HepG2 (cell line): ENCODE data around the gene PLEKHH3. TPM values are rescaled to one million over a fixed set of nuclear protein-coding genes. Genes with fewer than 3 reads are reported as not detected.

Experiments
- ATM ChIP-seq: fragments of 450-650 bp; IDR thresholded peaks from 2 replicates; pipeline ENCODE4 v1.7.1; 2017; ENCODE audit warnings: mild to moderate bottlenecking, borderline replicate concordance
- ELF3 ChIP-seq: IDR thresholded peaks from 2 replicates; pipeline ENCODE4 v1.6.1; 2016; ENCODE audit warnings: missing genetic modification reagents, missing compliant biosample characterization
- FLYWCH1 ChIP-seq: sonication (generic); formaldehyde crosslinking; IDR thresholded peaks from 2 replicates; pipeline ENCODE4 v1.8.1; 2023; ENCODE audit warnings: mild to moderate bottlenecking, missing genetic modification reagents
- FOXK1 ChIP-seq: sonication (generic); formaldehyde crosslinking; IDR thresholded peaks from 2 replicates; pipeline ENCODE4 v1.4.0; 2020; ENCODE audit warnings: low read depth, missing genetic modification reagents, borderline replicate concordance
- GABPA ChIP-seq, 2 experiments: IDR thresholded peaks; 2 replicates each; pipeline ENCODE4 v1.6.1; 2011 to 2016; ENCODE audit warnings: low read depth in 2 of 2, low read length in 1 of 2, missing biosample characterization in 1 of 2, missing genetic modification characterization in 1 of 2
- KLF6 ChIP-seq: IDR thresholded peaks from 2 replicates; pipeline ENCODE4 v1.8.0; 2016; ENCODE audit warnings: missing biosample characterization, missing genetic modification reagents
- MIER3 ChIP-seq: IDR thresholded peaks from 2 replicates; pipeline ENCODE4 v1.6.1; 2016; ENCODE audit warnings: missing compliant biosample characterization, borderline replicate concordance
- NCOA2 ChIP-seq: sonication (generic); formaldehyde crosslinking; IDR thresholded peaks from 2 replicates; pipeline ENCODE4 v1.8.0; 2022; ENCODE audit warnings: inconsistent platforms
- NKX3-1 ChIP-seq: sonication (generic); formaldehyde crosslinking; IDR thresholded peaks from 2 replicates; pipeline ENCODE4 v1.5.0; 2020; ENCODE audit warnings: missing genetic modification reagents
- RAD21 ChIP-seq: fragments of 450-650 bp; formaldehyde crosslinking; IDR thresholded peaks from 2 replicates; pipeline ENCODE4 v1.5.0; 2020; ENCODE audit warnings: mild to moderate bottlenecking
- REPIN1 ChIP-seq: sonication (generic); formaldehyde crosslinking; IDR thresholded peaks from 2 replicates; pipeline ENCODE4 v1.8.0; 2022; ENCODE audit warnings: missing genetic modification reagents, low read depth, mild to moderate bottlenecking, borderline replicate concordance
- SAP130 ChIP-seq: IDR thresholded peaks from 2 replicates; pipeline ENCODE4 v1.6.1; 2016; ENCODE audit warnings: low read depth
- SETDB1 ChIP-seq: sonication (generic); formaldehyde crosslinking; IDR thresholded peaks from 2 replicates; pipeline ENCODE4 v1.5.1; 2020; ENCODE audit warnings: missing genetic modification reagents, mild to moderate bottlenecking, borderline replicate concordance
- SMAD3 ChIP-seq: sonication (generic); formaldehyde crosslinking; IDR thresholded peaks from 2 replicates; pipeline ENCODE4 v1.4.0; 2020; ENCODE audit warnings: missing genetic modification reagents
- SMARCC2 ChIP-seq: fragments of 450-650 bp; IDR thresholded peaks from 2 replicates; pipeline ENCODE4 v1.6.1; 2017; ENCODE audit warnings: antibody characterized with exemption, mild to moderate bottlenecking
- SOX5 ChIP-seq: IDR thresholded peaks from 2 replicates; pipeline ENCODE4 v1.6.1; 2016; ENCODE audit warnings: borderline replicate concordance
- TGIF2 ChIP-seq: IDR thresholded peaks from 2 replicates; pipeline ENCODE4 v1.6.1; 2016; ENCODE audit warnings: control low read depth, missing compliant biosample characterization
- THAP11 ChIP-seq: IDR thresholded peaks from 2 replicates; pipeline ENCODE4 v1.6.1; 2016; ENCODE audit warnings: missing biosample characterization, missing genetic modification reagents
- ZBTB38 ChIP-seq: sonication (generic); formaldehyde crosslinking; IDR thresholded peaks from 2 replicates; pipeline ENCODE4 v1.5.1; 2020; ENCODE audit warnings: mild to moderate bottlenecking, missing genetic modification reagents
- ZBTB42 ChIP-seq: sonication (generic); formaldehyde crosslinking; IDR thresholded peaks from 2 replicates; pipeline ENCODE4 v1.5.0; 2020; ENCODE audit warnings: mild to moderate bottlenecking, missing genetic modification reagents
- ZFX ChIP-seq: sonication (generic); formaldehyde crosslinking; IDR thresholded peaks from 2 replicates; pipeline ENCODE4 v1.4.0; 2020; ENCODE audit warnings: mild to moderate bottlenecking, low read depth, missing genetic modification reagents, moderate library complexity
- ZNF138 ChIP-seq: sonication (generic); formaldehyde crosslinking; IDR thresholded peaks from 2 replicates; pipeline ENCODE4 v1.5.0; 2020; ENCODE audit warnings: mild to moderate bottlenecking, low read depth, missing genetic modification reagents
- ZNF20 ChIP-seq: sonication (generic); formaldehyde crosslinking; IDR thresholded peaks from 2 replicates; pipeline ENCODE4 v1.4.0; 2020; ENCODE audit warnings: mild to moderate bottlenecking, moderate library complexity, missing genetic modification reagents
- polyA plus RNA-seq, 8 experiments: library from polyadenylated mRNA; depleted of rRNA in 3 of 8; stranded (reverse) in 7 of 8; unstranded in 1 of 8; fragments of >200 nt; fragmentation: Illumina TruSeq in 4 of 8; extraction: Trizol in 4 of 8; gene quantifications; 2 replicates each; pipeline versions ENCODE4 v1.2.1 to v1.2.3, GENCODE V29; 2011 to 2016; ENCODE audit warnings: low read depth in 4 of 8, missing spikeins in 1 of 8, mixed read lengths in 1 of 8; ENCODE audit not compliant: insufficient read depth in 1 of 8
- total RNA-seq, 5 experiments: library from RNA; depleted of rRNA; stranded (reverse); fragments of >200 nt; fragmentation: Illumina TruSeq; extraction: Trizol; gene quantifications; 2 replicates each; pipeline ENCODE4 v1.2.3, GENCODE V29; 2016; ENCODE audit warnings: low read depth in 1 of 5
- TF ChIP-seq, protein P1 (sequence below): IDR thresholded peaks from 2 replicates; pipeline ENCODE4 v1.6.1; 2016; ENCODE audit warnings: mild to moderate bottlenecking
- TF ChIP-seq, protein P2 (sequence below): sonication (generic); formaldehyde crosslinking; IDR thresholded peaks from 2 replicates; pipeline ENCODE4 v1.5.1; 2020; ENCODE audit warnings: missing genetic modification reagents, mild to moderate bottlenecking, borderline replicate concordance
- TF ChIP-seq, protein P3 (sequence below): sonication (generic); formaldehyde crosslinking; conservative IDR thresholded peaks from 2 replicates; pipeline ENCODE4 v1.8.0; 2022; ENCODE audit warnings: low read depth, missing genetic modification reagents

Gene PLEKHH3
- total and polyA plus RNA-seq, 2 of the 13 experiments (the other 11 are each of a cell fraction or from before 2014, with no cell fraction given) = 6.0 to 19.9 TPM

DNA sequence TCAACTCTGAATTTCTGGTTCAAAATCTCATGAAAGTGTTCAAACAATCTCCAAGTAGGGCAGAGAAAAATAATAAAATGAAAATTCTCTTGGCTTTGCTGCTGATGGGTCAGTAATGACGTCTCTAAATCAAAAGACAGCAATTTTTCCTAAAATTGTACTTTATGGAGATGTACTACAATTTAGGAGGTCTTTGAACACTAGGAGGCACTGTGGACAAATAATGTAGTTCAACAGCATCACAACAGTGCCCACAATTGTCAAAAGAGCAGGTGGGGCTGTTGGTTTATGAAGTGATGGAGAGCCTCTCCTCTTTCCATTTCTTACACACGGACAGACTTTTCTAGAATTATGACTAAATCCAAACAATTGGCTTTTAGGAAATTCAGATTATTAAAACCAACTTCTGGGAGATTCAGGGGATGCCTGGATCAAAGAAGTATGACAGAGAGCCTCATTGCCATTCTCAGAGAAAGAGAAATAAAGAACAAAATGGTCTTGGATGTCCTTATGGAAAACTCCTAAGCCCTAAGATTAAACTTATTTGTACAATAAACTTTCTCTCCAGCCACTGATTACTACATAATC is 44.3 kb upstream of the PLEKHH3 start (continued):
- TF ChIP-seq TGIF2 (CRISPR knock-in tag) (no peak), NCOA2 (no peak), RAD21 (CRISPR knock-in tag) (peak; percentile 93), ZNF20 (no peak), SMAD3 (CRISPR knock-in tag) (peak; percentile 73; the same call in 1 of the 2 replicates), ZBTB38 (no peak), FOXK1 (CRISPR knock-in tag) (peak; percentile 53; the same call in 1 of the 2 replicates), SAP130 (CRISPR knock-in tag) (peak; percentile 63), REPIN1 (CRISPR knock-in tag) (peak; percentile 54; the same call in 1 of the 2 replicates), ZFX (CRISPR knock-in tag) (no peak), SETDB1 (CRISPR knock-in tag) (no peak), FLYWCH1 (CRISPR knock-in tag) (no peak), GABPA (IDR thresholded peaks at IDR 0.05; ENCODE audit: low read depth, low read length) (no peak), GABPA (CRISPR knock-in tag; IDR thresholded peaks at IDR 0.05; ENCODE audit: low read depth) (peak; percentile 67), ELF3 (CRISPR knock-in tag) (0 out of 2 replicates have a peak, but pooled peaks have one; percentile 30), KLF6 (CRISPR knock-in tag) (no peak), SMARCC2 (no peak), MIER3 (CRISPR knock-in tag) (peak; percentile 43; the same call in 1 of the 2 replicates), THAP11 (0 out of 2 replicates have a peak, but pooled peaks have one; percentile 44), ATM (no peak), SOX5 (CRISPR knock-in tag) (peak; percentile 30; the same call in 1 of the 2 replicates), ZNF138 (CRISPR knock-in tag) (no peak), ZBTB42 (no peak), NKX3-1 (CRISPR knock-in tag) (no peak)
- TF ChIP-seq, protein P1, sequence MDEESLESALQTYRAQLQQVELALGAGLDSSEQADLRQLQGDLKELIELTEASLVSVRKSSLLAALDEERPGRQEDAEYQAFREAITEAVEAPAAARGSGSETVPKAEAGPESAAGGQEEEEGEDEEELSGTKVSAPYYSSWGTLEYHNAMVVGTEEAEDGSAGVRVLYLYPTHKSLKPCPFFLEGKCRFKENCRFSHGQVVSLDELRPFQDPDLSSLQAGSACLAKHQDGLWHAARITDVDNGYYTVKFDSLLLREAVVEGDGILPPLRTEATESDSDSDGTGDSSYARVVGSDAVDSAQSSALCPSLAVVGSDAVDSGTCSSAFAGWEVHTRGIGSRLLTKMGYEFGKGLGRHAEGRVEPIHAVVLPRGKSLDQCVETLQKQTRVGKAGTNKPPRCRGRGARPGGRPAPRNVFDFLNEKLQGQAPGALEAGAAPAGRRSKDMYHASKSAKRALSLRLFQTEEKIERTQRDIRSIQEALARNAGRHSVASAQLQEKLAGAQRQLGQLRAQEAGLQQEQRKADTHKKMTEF (CRISPR knock-in tag) = 0 out of 2 replicates have a peak, but pooled peaks have one; percentile 31
- TF ChIP-seq, protein P2, sequence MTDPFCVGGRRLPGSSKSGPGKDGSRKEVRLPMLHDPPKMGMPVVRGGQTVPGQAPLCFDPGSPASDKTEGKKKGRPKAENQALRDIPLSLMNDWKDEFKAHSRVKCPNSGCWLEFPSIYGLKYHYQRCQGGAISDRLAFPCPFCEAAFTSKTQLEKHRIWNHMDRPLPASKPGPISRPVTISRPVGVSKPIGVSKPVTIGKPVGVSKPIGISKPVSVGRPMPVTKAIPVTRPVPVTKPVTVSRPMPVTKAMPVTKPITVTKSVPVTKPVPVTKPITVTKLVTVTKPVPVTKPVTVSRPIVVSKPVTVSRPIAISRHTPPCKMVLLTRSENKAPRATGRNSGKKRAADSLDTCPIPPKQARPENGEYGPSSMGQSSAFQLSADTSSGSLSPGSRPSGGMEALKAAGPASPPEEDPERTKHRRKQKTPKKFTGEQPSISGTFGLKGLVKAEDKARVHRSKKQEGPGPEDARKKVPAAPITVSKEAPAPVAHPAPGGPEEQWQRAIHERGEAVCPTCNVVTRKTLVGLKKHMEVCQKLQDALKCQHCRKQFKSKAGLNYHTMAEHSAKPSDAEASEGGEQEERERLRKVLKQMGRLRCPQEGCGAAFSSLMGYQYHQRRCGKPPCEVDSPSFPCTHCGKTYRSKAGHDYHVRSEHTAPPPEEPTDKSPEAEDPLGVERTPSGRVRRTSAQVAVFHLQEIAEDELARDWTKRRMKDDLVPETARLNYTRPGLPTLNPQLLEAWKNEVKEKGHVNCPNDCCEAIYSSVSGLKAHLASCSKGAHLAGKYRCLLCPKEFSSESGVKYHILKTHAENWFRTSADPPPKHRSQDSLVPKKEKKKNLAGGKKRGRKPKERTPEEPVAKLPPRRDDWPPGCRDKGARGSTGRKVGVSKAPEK (CRISPR knock-in tag) = no peak
- TF ChIP-seq, protein P3, sequence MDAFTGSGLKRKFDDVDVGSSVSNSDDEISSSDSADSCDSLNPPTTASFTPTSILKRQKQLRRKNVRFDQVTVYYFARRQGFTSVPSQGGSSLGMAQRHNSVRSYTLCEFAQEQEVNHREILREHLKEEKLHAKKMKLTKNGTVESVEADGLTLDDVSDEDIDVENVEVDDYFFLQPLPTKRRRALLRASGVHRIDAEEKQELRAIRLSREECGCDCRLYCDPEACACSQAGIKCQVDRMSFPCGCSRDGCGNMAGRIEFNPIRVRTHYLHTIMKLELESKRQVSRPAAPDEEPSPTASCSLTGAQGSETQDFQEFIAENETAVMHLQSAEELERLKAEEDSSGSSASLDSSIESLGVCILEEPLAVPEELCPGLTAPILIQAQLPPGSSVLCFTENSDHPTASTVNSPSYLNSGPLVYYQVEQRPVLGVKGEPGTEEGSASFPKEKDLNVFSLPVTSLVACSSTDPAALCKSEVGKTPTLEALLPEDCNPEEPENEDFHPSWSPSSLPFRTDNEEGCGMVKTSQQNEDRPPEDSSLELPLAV (CRISPR knock-in tag) = no peak
